ENCODE data around the gene RASSF4. TPM values are rescaled to one million over a fixed set of nuclear protein-coding genes. Genes with fewer than 3 reads are reported as not detected.

Gene RASSF4
- total and polyA plus RNA-seq, 9 of the 15 experiments (the other 6 are each of a cell fraction or from before 2014, with no cell fraction given): 0.01 to 0.62 (median 0.11) TPM; not detected in 3

DNA sequence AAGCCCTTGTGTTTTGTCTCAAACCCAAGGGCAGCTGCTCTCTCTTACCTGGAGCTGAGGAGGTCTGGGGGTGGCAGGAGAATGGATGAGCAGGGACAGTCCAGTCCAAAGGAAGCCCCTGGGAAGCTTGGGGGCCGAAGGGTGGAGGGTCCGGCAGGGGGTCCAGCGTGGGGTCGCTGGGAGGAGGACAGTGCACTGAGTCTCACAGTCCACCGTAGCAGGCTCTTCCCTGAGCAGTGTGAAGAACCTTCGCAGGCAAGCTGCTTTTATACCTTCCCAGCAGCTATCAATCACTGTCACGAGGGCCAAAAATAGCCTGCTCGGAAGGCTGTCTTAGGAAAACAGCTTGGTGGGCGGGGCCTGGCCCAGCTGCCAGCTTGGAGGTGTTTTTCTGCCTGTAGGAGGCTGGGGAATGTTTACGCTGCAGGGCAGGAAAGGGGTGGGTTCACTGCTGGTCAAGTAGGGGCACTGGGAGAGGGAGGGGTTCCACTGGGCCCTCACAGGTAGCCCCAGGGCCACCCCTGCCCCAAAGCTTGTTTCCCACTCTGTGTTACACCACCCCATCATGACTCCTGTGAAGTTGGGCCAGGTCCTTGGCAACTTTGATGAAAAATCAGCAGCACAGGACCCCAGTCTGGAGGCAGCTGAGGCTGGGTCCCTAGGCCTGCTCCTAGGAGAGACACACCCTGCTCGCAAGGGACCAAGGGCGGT, 19.1 kb downstream of the RASSF4 start, which contains the start of gene DEPP1 (continued):
- TF ChIP-seq NR2C1 (IDR thresholded peaks at IDR 0.05): no peak
- no peak for TF ChIP-seq NR2C1 (tag; IDR thresholded peaks at IDR 0.05)
- peak; percentile 43; the same call in 1 of the 2 replicates for TF ChIP-seq TAF7 (tag; IDR thresholded peaks at IDR 0.05)
- peak in 1 of 2 experiments; percentile 94; a peak in 2 of 4 replicates for TF ChIP-seq SRF (CRISPR knock-in tag; IDR thresholded peaks at IDR 0.05)
- no peak for TF ChIP-seq KAT7 (CRISPR knock-in tag; IDR thresholded peaks at IDR 0.05; ENCODE audit: borderline replicate concordance)
- no peak for TF ChIP-seq ZNF561 (CRISPR knock-in tag; conservative IDR thresholded peaks at IDR 0.05)
- TF ChIP-seq NCOR1 (IDR thresholded peaks at IDR 0.05): peak; percentile 54; the same call in 1 of the 2 replicates
- TF ChIP-seq, protein P1, sequence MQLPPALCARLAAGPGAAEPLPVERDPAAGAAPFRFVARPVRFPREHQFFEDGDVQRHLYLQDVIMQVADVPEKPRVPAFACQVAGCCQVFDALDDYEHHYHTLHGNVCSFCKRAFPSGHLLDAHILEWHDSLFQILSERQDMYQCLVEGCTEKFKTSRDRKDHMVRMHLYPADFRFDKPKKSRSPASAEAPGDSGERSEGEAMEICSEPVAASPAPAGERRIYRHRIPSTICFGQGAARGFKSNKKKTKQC (CRISPR knock-in tag; IDR thresholded peaks at IDR 0.05): 0 out of 2 replicates have a peak, but pooled peaks have one; percentile 17
- TF ChIP-seq, protein P2, sequence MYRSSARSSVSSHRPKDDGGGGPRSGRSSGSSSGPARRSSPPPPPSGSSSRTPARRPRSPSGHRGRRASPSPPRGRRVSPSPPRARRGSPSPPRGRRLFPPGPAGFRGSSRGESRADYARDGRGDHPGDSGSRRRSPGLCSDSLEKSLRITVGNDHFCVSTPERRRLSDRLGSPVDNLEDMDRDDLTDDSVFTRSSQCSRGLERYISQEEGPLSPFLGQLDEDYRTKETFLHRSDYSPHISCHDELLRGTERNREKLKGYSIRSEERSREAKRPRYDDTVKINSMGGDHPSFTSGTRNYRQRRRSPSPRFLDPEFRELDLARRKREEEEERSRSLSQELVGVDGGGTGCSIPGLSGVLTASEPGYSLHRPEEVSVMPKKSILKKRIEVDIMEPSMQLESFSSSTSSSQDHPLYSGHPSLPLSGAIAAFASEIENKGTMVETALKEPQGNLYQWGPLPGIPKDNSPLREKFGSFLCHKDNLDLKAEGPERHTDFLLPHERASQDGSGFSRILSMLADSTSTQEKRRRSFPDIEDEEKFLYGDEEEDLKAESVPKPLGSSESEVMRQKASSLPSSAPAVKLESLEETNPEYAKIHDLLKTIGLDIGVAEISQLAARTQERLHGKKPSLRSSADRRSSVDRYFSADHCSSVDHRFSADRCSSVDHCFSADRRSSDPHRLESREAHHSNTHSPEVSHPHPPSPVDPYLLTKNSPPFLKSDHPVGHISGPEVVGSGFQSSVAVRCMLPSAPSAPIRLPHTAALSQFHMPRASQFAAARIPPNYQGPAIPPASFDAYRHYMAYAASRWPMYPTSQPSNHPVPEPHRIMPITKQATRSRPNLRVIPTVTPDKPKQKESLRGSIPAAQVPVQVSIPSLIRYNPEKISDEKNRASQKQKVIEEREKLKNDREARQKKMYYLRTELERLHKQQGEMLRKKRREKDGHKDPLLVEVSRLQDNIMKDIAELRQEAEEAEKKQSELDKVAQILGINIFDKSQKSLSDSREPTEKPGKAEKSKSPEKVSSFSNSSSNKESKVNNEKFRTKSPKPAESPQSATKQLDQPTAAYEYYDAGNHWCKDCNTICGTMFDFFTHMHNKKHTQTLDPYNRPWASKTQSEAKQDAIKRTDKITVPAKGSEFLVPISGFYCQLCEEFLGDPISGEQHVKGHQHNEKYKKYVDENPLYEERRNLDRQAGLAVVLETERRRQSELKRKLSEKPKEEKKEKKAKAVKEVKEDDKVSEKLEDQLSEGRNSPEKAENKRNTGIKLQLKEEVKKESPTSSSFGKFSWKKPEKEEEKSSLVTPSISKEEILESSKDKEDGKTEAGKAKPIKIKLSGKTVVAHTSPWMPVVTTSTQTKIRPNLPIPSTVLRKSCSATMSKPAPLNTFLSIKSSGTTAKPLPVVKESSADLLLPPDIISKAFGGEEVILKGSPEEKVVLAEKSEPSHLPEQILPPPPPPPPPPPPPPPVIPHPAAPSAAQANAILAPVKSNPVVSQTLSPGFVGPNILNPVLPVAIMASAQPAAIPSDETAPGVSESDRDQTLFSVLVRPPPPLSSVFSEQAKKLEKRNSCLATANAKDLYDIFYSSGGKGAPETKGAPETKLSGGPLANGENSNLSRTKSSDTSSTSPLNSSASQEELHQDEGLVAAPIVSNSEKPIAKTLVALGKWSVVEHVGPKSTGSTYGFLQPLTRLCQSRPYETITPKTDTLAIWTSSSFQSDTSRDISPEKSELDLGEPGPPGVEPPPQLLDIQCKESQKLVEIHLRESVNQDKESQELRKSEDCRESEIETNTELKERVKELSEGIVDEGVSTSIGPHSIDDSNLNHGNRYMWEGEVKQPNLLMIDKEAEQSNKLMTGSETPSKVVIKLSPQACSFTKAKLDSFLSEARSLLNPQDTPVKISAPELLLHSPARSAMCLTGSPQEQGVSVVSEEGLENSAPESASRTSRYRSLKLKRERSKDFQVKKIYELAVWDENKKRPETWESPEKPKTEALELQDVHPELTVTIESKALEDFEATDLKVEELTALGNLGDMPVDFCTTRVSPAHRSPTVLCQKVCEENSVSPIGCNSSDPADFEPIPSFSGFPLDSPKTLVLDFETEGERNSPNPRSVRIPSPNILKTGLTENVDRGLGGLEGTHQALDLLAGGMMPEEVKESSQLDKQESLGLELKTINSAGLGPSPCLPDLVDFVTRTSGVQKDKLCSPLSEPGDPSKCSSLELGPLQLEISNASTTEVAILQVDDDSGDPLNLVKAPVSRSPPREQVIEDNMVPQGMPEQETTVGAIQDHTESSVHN (IDR thresholded peaks at IDR 0.05; ENCODE audit: borderline replicate concordance in 1 of 2, low read depth in 1 of 2): 0 out of 4 replicates have a peak, but pooled peaks of 1 of the 2 experiments have one; percentile 14
- TF ChIP-seq TBP (optimal IDR thresholded peaks at IDR 0.05; ENCODE audit: low read depth, low read length): peak; percentile 96
- peak; percentile 41; the same call in 1 of the 2 replicates for TF ChIP-seq RB1 (IDR thresholded peaks at IDR 0.05; ENCODE audit: low read depth)
- peak; percentile 100 for TF ChIP-seq MEF2A (IDR thresholded peaks at IDR 0.05; ENCODE audit: control insufficient read depth, low read depth, low read length)
- no peak for TF ChIP-seq HDAC6 (IDR thresholded peaks at IDR 0.05; ENCODE audit: low read depth, low read length)
- TF ChIP-seq PRDM10 (IDR thresholded peaks at IDR 0.05; ENCODE audit: partially characterized antibody): peak; percentile 68
